ENCODE data around the gene BRD3OS.

Gene BRD3OS

GRCh38 chr9:134007150-134007549 is 18.1 kb upstream of the BRD3OS start:
- DNase-seq = peak; percentile 64

- no peak for DNase-seq
Measured at GRCh38 chr9:134007571-134007970, 17.7 kb upstream of the BRD3OS start.

- no peak for DNase-seq
Measured at GRCh38 chr9:134010310-134011173, 14.7 kb upstream of the BRD3OS start.

GRCh38 chr9:134011401-134011800 is 13.9 kb upstream of the BRD3OS start:
- no peak for DNase-seq

GRCh38 chr9:134014946-134015345 is 10.3 kb upstream of the BRD3OS start:
- no peak for DNase-seq

GRCh38 chr9:134024214-134024792 is 978 bp upstream of the BRD3OS start:
- DNase-seq = no peak

- peak; percentile 53 for DNase-seq
Measured at GRCh38 chr9:134025606-134026541, 593 bp downstream of the BRD3OS start.

- no peak for DNase-seq
Measured at GRCh38 chr9:134026581-134026980, 1.3 kb downstream of the BRD3OS start.

- DNase-seq = no peak
Measured at GRCh38 chr9:134026981-134027380, 1.7 kb downstream of the BRD3OS start.

- no peak for DNase-seq
Measured at GRCh38 chr9:134027561-134027960, 2.3 kb downstream of the BRD3OS start.

GRCh38 chr9:134028076-134028475 is 2.8 kb downstream of the BRD3OS start:
- DNase-seq = no peak

- DNase-seq = no peak
Measured at GRCh38 chr9:134028575-134029247, 3.4 kb downstream of the BRD3OS start.

- no peak for DNase-seq
Measured at GRCh38 chr9:134029248-134030226, 4.3 kb downstream of the BRD3OS start.

- no peak for DNase-seq
Measured at GRCh38 chr9:134030821-134031470, 5.7 kb downstream of the BRD3OS start.

- no peak for DNase-seq
Measured at GRCh38 chr9:134031783-134032182, 6.5 kb downstream of the BRD3OS start.

GRCh38 chr9:134032456-134033222 is 7.4 kb downstream of the BRD3OS start:
- no peak for DNase-seq

GRCh38 chr9:134033516-134034214 is 8.4 kb downstream of the BRD3OS start:
- DNase-seq = no peak

- DNase-seq = no peak
Measured at GRCh38 chr9:134034215-134035040, 9.1 kb downstream of the BRD3OS start.

Data from COR-L47 (cell line).